CD14-positive monocyte (primary cell): ENCODE data around the gene LINGO4. TPM values are rescaled to one million over a fixed set of nuclear protein-coding genes. Genes with fewer than 3 reads are reported as not detected.

Source experiments
- DNase-seq, 3 donors: peaks; one replicate each; pipeline ENCODE4 v3.0.0-alpha.2; 2011 to 2022
- H2AFZ ChIP-seq: 2 replicates; pipeline ENCODE4 v1.6.0; 2012; ENCODE audit warnings: mild to moderate bottlenecking, low read depth, low read length, inconsistent platforms; ENCODE audit not compliant: insufficient read depth, poor library complexity, severe bottlenecking
- H3K27ac ChIP-seq, 2 donors: 1 replicate in 1 of 2; 2 replicates in 1 of 2; pipeline ENCODE4 v1.5.1; 2012 to 2013; ENCODE audit warnings: low read length in 2 of 2, control low read depth in 1 of 2, inconsistent platforms in 1 of 2, low read depth in 1 of 2, mild to moderate bottlenecking in 1 of 2
- H3K27me3 ChIP-seq, 2 donors: one replicate each; pipeline versions ENCODE4 v1.6.0 to v1.6.1; 2011 to 2013; ENCODE audit warnings: low read length in 2 of 2; ENCODE audit not compliant: control insufficient read depth in 2 of 2, insufficient read depth in 2 of 2
- H3K36me3 ChIP-seq, 2 donors: replicated peaks in 1 of 2; 1 replicate in 1 of 2; 2 replicates in 1 of 2; pipeline versions ENCODE4 v1.5.1 to v1.6.1; 2012 to 2013; ENCODE audit warnings: low read length in 2 of 2, control low read depth in 1 of 2, inconsistent platforms in 1 of 2, mild to moderate bottlenecking in 1 of 2; ENCODE audit not compliant: insufficient read depth in 2 of 2, control insufficient read depth in 1 of 2
- H3K4me1 ChIP-seq, 2 donors: 1 replicate in 1 of 2; 2 replicates in 1 of 2; pipeline versions ENCODE4 v1.5.1 to v1.6.1; 2012 to 2013; ENCODE audit warnings: low read length in 2 of 2, control low read depth in 1 of 2, inconsistent platforms in 1 of 2, mild to moderate bottlenecking in 1 of 2, moderate library complexity in 1 of 2; ENCODE audit not compliant: insufficient read depth in 2 of 2, control insufficient read depth in 1 of 2
- H3K4me2 ChIP-seq: replicated peaks from 2 replicates; pipeline ENCODE3; 2012; ENCODE audit warnings: low read length, moderate library complexity, mild to moderate bottlenecking; ENCODE audit not compliant: poor library complexity, severe bottlenecking; ENCODE audit errors: extremely low read depth
- H3K4me3 ChIP-seq, 3 experiments: fragments of 200-600 bp in 1 of 3; sonication (generic) in 1 of 3; replicated peaks in 1 of 3; 1 replicate in 2 of 3; 2 replicates in 1 of 3; pipeline ENCODE4 v1.5.1; 2011 to 2013; ENCODE audit warnings: low read length in 3 of 3, mild to moderate bottlenecking in 3 of 3, control low read depth in 2 of 3, low read depth in 2 of 3, inconsistent platforms in 1 of 3, moderate library complexity in 1 of 3
- H3K79me2 ChIP-seq: 2 replicates; pipeline ENCODE4 v1.6.0; 2012; ENCODE audit warnings: mild to moderate bottlenecking, control low read depth, inconsistent platforms, low read length, moderate library complexity; ENCODE audit not compliant: insufficient read depth
- H3K9ac ChIP-seq: 2 replicates; pipeline ENCODE4 v1.6.0; 2017; ENCODE audit warnings: low read length, mild to moderate bottlenecking; ENCODE audit not compliant: insufficient read depth, poor library complexity, severe bottlenecking
- H3K9me3 ChIP-seq, 2 donors: replicated peaks in 1 of 2; 1 replicate in 1 of 2; 2 replicates in 1 of 2; pipeline versions ENCODE4 v1.5.1 to v1.6.1; 2012 to 2013; ENCODE audit warnings: low read length in 2 of 2, control low read depth in 1 of 2; ENCODE audit not compliant: control insufficient read depth in 1 of 2, insufficient read depth in 1 of 2
- H4K20me1 ChIP-seq: 2 replicates; pipeline ENCODE4 v1.6.0; 2012; ENCODE audit warnings: mild to moderate bottlenecking, low read length, control low read depth, moderate library complexity; ENCODE audit not compliant: insufficient read depth
- H3K27ac Mint-ChIP-seq, 7 donors: one replicate each; pipeline ENCODE4 v1.8.0; 2020; ENCODE audit warnings: mild to moderate bottlenecking in 7 of 7, mixed read lengths in 7 of 7, moderate library complexity in 6 of 7, inconsistent platforms in 2 of 7
- H3K27me3 Mint-ChIP-seq, 3 donors: one replicate each; pipeline ENCODE4 v1.8.0; 2021 to 2022; ENCODE audit warnings: low read depth in 3 of 3, mild to moderate bottlenecking in 3 of 3, mixed read lengths in 3 of 3, moderate library complexity in 3 of 3, inconsistent platforms in 1 of 3
- H3K36me3 Mint-ChIP-seq, 2 donors: one replicate each; pipeline ENCODE4 v1.8.0; 2020; ENCODE audit warnings: mixed read lengths in 2 of 2, inconsistent platforms in 1 of 2, mild to moderate bottlenecking in 1 of 2
- H3K4me1 Mint-ChIP-seq: one replicate; pipeline ENCODE4 v1.8.0; 2020; ENCODE audit warnings: mild to moderate bottlenecking, mixed read lengths
- H3K4me3 Mint-ChIP-seq, 2 donors: one replicate each; pipeline ENCODE4 v1.8.0; 2020; ENCODE audit warnings: mild to moderate bottlenecking in 2 of 2, mixed read lengths in 2 of 2, moderate library complexity in 1 of 2
- H3K9me3 Mint-ChIP-seq, 7 donors: one replicate each; pipeline ENCODE4 v1.8.0; 2020 to 2022; ENCODE audit warnings: mixed read lengths in 7 of 7, mild to moderate bottlenecking in 6 of 7, moderate library complexity in 6 of 7, inconsistent platforms in 2 of 7
- CTCF ChIP-seq: fragments of 200-600 bp; IDR thresholded peaks from one replicate; pipeline ENCODE4 v1.8.0; 2022; ENCODE audit warnings: antibody characterized with exemption, mild to moderate bottlenecking
- WGBS: methylation state at CpG from one replicate; pipeline ENCODE4 v1.1.5; 2013; ENCODE audit warnings: missing lambda C conversion rate; ENCODE audit not compliant: insufficient coverage; 5-methylcytosine and 5-hydroxymethylcytosine counted together
- intact Hi-C, 2 donors: fragments of 100-400 bp; cut with micrococcal nuclease; formaldehyde crosslinking; loops; one replicate each; pipeline versions ENCODE4 v1.15.0 to v1.15.1; 2023
- polyA plus RNA-seq, 3 donors: library from polyadenylated mRNA; depleted of rRNA in 1 of 3; unstranded in 2 of 3; stranded (reverse) in 1 of 3; fragments of 300-500 nt in 2 of 3; fragments of >200 nt in 1 of 3; fragmentation: Illumina TruSeq in 2 of 3; gene quantifications; 1 replicate in 2 of 3; 2 replicates in 1 of 3; pipeline ENCODE4 v1.2.3, GENCODE V29; 2012 to 2021

The LINGO4 gene
- polyA plus RNA-seq, 3 donors = not detected

GRCh38 chr1:151800830-151801229 is 4.4 kb downstream of the LINGO4 start:
- TF ChIP-seq CTCF = no peak
- no peak overlapping the region for H3K27ac Mint-ChIP-seq
- Histone ChIP-seq H3K27me3 (peaks cover 5 to 16% of the 10 kb centered on the region in 2 donors), H3K4me2 (no peak overlapping the region), H3K9ac (no peak overlapping the region), H3K4me1 (no peaks in the 10 kb centered on the region), H3K27ac (no peak overlapping the region), H3K36me3 (no peaks in the 10 kb centered on the region), H4K20me1 (no peaks in the 10 kb centered on the region), H2AFZ (no peak overlapping the region), H3K79me2 (no peaks in the 10 kb centered on the region), H3K9me3 (no peaks in the 10 kb centered on the region), H3K4me3 (no peak overlapping the region)
- H3K36me3 Mint-ChIP-seq = no peaks in the 10 kb centered on the region
- DNase-seq = no peak
- H3K9me3 Mint-ChIP-seq = no peaks in the 10 kb centered on the region
- intact Hi-C loops = no loop called here
- peak overlapping the region in 1 of 2 donors; percentile 28 for H3K4me3 Mint-ChIP-seq
- peaks cover 2% of the 10 kb centered on the region for H3K4me1 Mint-ChIP-seq
- 75% methylated on average over 2 of the region's 8 CpGs for WGBS
- peaks cover 24 to 32% (median 27%) of the 10 kb centered on the region in 3 donors for H3K27me3 Mint-ChIP-seq

GRCh38 chr1:151799179-151800022 is 5.8 kb downstream of the LINGO4 start:
- Histone ChIP-seq H3K9ac (no peak overlapping the region), H3K27ac (no peak overlapping the region), H3K79me2 (no peaks in the 10 kb centered on the region), H3K36me3 (no peaks in the 10 kb centered on the region), H3K4me2 (no peak overlapping the region), H3K4me1 (no peaks in the 10 kb centered on the region), H3K9me3 (no peaks in the 10 kb centered on the region), H3K27me3 (peaks cover 5 to 16% of the 10 kb centered on the region in 2 donors), H3K4me3 (no peak overlapping the region), H2AFZ (no peak overlapping the region), H4K20me1 (no peaks in the 10 kb centered on the region)
- Mint-ChIP-seq H3K27me3 (peaks cover 18 to 28% (median 22%) of the 10 kb centered on the region in 3 donors), H3K4me1 (peaks cover 2% of the 10 kb centered on the region), H3K4me3 (peak overlapping the region in 1 of 2 donors; percentile 2), H3K9me3 (no peaks in the 10 kb centered on the region), H3K27ac (no peak overlapping the region), H3K36me3 (no peaks in the 10 kb centered on the region)
- 79% methylated on average over 7 of the region's 9 CpGs for WGBS
- DNase-seq = no peak
- intact Hi-C loops = no loop called here
- TF ChIP-seq CTCF = no peak
